Spleen (tissue), 7 donors: ENCODE results near the gene RBBP8.
A peak's percentile ranks its signal among the peaks of the same experiment; 100 is the strongest.

ENCODE experiments used
- POLR2A ChIP-seq, 3 donors: fragments of 450-650 bp; IDR thresholded peaks; one replicate each; pipeline ENCODE4 v1.5.1; 2017; ENCODE audit warnings: antibody characterized with exemption in 3 of 3, mild to moderate bottlenecking in 1 of 3
- POLR2AphosphoS5 ChIP-seq, 3 donors: sonication (generic); formaldehyde crosslinking; IDR thresholded peaks; one replicate each; pipeline ENCODE4 v1.5.1; 2017; ENCODE audit warnings: antibody characterized with exemption in 3 of 3
- TF ChIP-seq, protein P1 (sequence below), 11 experiments: fragments of 200-600 bp in 7 of 11; fragments of 450-650 bp in 4 of 11; sonication (generic) in 4 of 11; IDR thresholded peaks in 8 of 11; conservative IDR thresholded peaks in 3 of 11; 1 replicate in 7 of 11; 2 replicates in 4 of 11; pipeline versions ENCODE4 v1.4.0 to v1.8.0; 2016 to 2021; ENCODE audit warnings: antibody characterized with exemption in 11 of 11, inconsistent platforms in 4 of 11, mild to moderate bottlenecking in 1 of 11
- donor health status: DM: no; HTN: no; CAD: no; lungs with moderate emphysema.
- donor health status: DM: no; HTN: no; CAD: no.
- donor health status: DM: no; HTN: no; CAD: no.

DNA sequence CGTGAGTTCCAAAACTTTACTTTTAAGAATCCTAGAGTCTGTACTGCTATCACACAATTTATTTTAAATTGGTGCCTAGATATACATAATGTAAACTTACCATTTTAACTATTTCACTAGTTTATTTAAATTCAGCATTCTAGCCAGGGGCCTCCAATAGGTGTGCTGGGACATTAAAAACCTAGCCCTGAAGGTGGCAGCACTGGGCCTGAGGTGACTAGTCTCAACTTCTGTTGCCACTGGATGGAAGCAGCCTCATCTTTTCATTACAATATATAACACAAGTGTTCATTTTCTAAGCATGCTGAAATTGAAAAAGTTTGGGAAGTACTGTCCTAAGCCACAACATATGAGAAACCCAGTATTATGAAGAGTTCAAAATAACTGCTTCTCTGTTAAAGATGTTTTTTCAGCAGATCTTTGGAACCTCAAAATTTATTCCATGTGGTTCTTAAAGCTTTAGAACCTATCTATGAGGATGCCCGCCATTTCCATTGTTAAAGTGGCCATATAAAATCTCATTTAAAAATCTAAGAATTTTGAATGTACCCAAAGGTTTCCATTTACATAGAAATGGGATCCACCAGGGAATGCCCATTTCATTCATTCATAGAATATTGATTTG is 2.9 kb upstream of the RBBP8 start:
- no peak for TF ChIP-seq POLR2AphosphoS5 (IDR thresholded peaks at IDR 0.05)
- TF ChIP-seq, protein P1, sequence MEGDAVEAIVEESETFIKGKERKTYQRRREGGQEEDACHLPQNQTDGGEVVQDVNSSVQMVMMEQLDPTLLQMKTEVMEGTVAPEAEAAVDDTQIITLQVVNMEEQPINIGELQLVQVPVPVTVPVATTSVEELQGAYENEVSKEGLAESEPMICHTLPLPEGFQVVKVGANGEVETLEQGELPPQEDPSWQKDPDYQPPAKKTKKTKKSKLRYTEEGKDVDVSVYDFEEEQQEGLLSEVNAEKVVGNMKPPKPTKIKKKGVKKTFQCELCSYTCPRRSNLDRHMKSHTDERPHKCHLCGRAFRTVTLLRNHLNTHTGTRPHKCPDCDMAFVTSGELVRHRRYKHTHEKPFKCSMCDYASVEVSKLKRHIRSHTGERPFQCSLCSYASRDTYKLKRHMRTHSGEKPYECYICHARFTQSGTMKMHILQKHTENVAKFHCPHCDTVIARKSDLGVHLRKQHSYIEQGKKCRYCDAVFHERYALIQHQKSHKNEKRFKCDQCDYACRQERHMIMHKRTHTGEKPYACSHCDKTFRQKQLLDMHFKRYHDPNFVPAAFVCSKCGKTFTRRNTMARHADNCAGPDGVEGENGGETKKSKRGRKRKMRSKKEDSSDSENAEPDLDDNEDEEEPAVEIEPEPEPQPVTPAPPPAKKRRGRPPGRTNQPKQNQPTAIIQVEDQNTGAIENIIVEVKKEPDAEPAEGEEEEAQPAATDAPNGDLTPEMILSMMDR (IDR thresholded peaks at IDR 0.05 in 8 of 11, conservative IDR thresholded peaks at IDR 0.05 in 3 of 11) = peak in 10 of 11 experiments; percentile 42 to 83 (median 78)
- TF ChIP-seq POLR2A (IDR thresholded peaks at IDR 0.05) = no peak
